CD4-positive, alpha-beta T cell (primary cell): ENCODE data around the gene OR7D4. TPM values are rescaled to one million over a fixed set of nuclear protein-coding genes. Genes with fewer than 3 reads are reported as not detected.

Source experiments
- ATAC-seq: fragments of 200-7000 bp; cut with Tn5 transposase; one replicate; pipeline ENCODE4 v1.10.0; 2022; ENCODE audit warnings: mild to moderate bottlenecking; ENCODE audit not compliant: poor library complexity
- CTCF ChIA-PET: fragments of 350-600 bp; sonication (Branson Sonifier 250); formaldehyde crosslinking; loops from one replicate; lab custom pipeline; 2021; ENCODE audit warnings: antibody characterized with exemption, inconsistent platforms; lab: Charles Lee
- POLR2A ChIA-PET: fragments of 350-600 bp; sonication (Branson Sonifier 250); formaldehyde crosslinking; loops from one replicate; lab custom pipeline; 2021; ENCODE audit warnings: antibody characterized with exemption, inconsistent platforms; lab: Charles Lee
- DNase-seq, 14 experiments: peaks; one replicate each; pipeline ENCODE4 v3.0.0-alpha.2; 2013 to 2020; ENCODE audit warnings: mixed read lengths in 2 of 14
- H3K27ac ChIP-seq, 2 donors: one replicate each; pipeline versions ENCODE4 v1.5.1 to v1.7.0; 2013; ENCODE audit warnings: low read length in 2 of 2, low read depth in 1 of 2, mild to moderate bottlenecking in 1 of 2
- H3K27me3 ChIP-seq, 2 experiments: 1 replicate in 1 of 2; 2 replicates in 1 of 2; pipeline versions ENCODE4 v1.6.1 to v1.7.0; 2013; ENCODE audit warnings: low read length in 2 of 2, control low read depth in 1 of 2, mild to moderate bottlenecking in 1 of 2, moderate library complexity in 1 of 2; ENCODE audit not compliant: insufficient read depth in 2 of 2, control insufficient read depth in 1 of 2
- H3K36me3 ChIP-seq: one replicate; pipeline ENCODE4 v1.6.1; 2013; ENCODE audit warnings: low read length, control low read depth; ENCODE audit not compliant: insufficient read depth
- H3K4me1 ChIP-seq: one replicate; pipeline ENCODE4 v1.6.1; 2013; ENCODE audit warnings: low read length, control low read depth; ENCODE audit not compliant: insufficient read depth
- H3K4me3 ChIP-seq: one replicate; pipeline ENCODE4 v1.5.1; 2013; ENCODE audit warnings: mild to moderate bottlenecking, low read length, moderate library complexity
- H3K9me3 ChIP-seq, 2 experiments: 1 replicate in 1 of 2; 2 replicates in 1 of 2; pipeline versions ENCODE4 v1.6.1 to v1.7.0; 2013; ENCODE audit warnings: low read length in 2 of 2, mild to moderate bottlenecking in 2 of 2, control low read depth in 1 of 2, moderate library complexity in 1 of 2; ENCODE audit not compliant: control insufficient read depth in 1 of 2, insufficient read depth in 1 of 2
- H3K27ac Mint-ChIP-seq: one replicate; pipeline ENCODE4 v1.8.0; 2020; ENCODE audit warnings: mixed read lengths
- H3K27me3 Mint-ChIP-seq: one replicate; pipeline ENCODE4 v1.8.0; 2021; ENCODE audit warnings: mixed read lengths
- H3K36me3 Mint-ChIP-seq: one replicate; pipeline ENCODE4 v1.8.0; 2021; ENCODE audit warnings: low read depth, mixed read lengths
- H3K4me1 Mint-ChIP-seq: one replicate; pipeline ENCODE4 v1.8.0; 2021; ENCODE audit warnings: low read depth, mixed read lengths
- H3K4me3 Mint-ChIP-seq: one replicate; pipeline ENCODE4 v1.8.0; 2020; ENCODE audit warnings: mild to moderate bottlenecking, mixed read lengths
- H3K9me3 Mint-ChIP-seq: one replicate; pipeline ENCODE4 v1.8.0; 2020; ENCODE audit warnings: mixed read lengths
- CTCF ChIP-seq: fragments of 200-600 bp; IDR thresholded peaks from one replicate; pipeline ENCODE4 v1.8.0; 2022; ENCODE audit warnings: antibody characterized with exemption, mild to moderate bottlenecking
- intact Hi-C, 2 experiments: fragments of 100-400 bp; cut with DNase I in 1 of 2; cut with micrococcal nuclease in 1 of 2; formaldehyde crosslinking; loops; one replicate each; pipeline versions ENCODE4 v1.15.1 to v1.9.0; 2023 to 2025; cut with DNase I, micrococcal nuclease
- total RNA-seq, 174 experiments: library from RNA in 2 of 174; stranded (reverse) in 2 of 174; gene quantifications; one replicate each; pipeline ENCODE4 v1.2.3 and lab custom pipeline; 2021 to 2026

Gene OR7D4
- total RNA-seq, 2 experiments from 2014 or later, result not detected

GRCh38 chr19:9171393-9171991, 47.9 kb downstream of the OR7D4 start:
- intact Hi-C loops, result no loop called here
- H3K4me3 ChIP-seq, result no peak overlapping the region
- Mint-ChIP-seq H3K4me1 (no peaks in the 10 kb centered on the region), H3K27me3 (no peaks in the 10 kb centered on the region), H3K9me3 (peaks cover 3% of the 10 kb centered on the region), H3K27ac (no peak overlapping the region), H3K36me3 (peaks cover 21% of the 10 kb centered on the region), H3K4me3 (no peak overlapping the region)
- TF ChIP-seq CTCF, result no peak
- POLR2A ChIA-PET, result no interaction called here
- H3K4me1 ChIP-seq, result no peaks in the 10 kb centered on the region
- no peak overlapping the region for H3K27ac ChIP-seq
- H3K27me3 ChIP-seq, result no peaks in the 10 kb centered on the region
- peaks cover 0 to 8% of the 10 kb centered on the region in 2 experiments for H3K9me3 ChIP-seq
- no peak for DNase-seq
- ATAC-seq, result no peak
- CTCF ChIA-PET, result no interaction called here
- no peaks in the 10 kb centered on the region for H3K36me3 ChIP-seq

- Mint-ChIP-seq H3K36me3 (peaks cover 66% of the 10 kb centered on the region), H3K27ac (no peak overlapping the region), H3K4me3 (no peak overlapping the region), H3K27me3 (no peaks in the 10 kb centered on the region), H3K9me3 (peaks cover 7% of the 10 kb centered on the region), H3K4me1 (no peaks in the 10 kb centered on the region)
- intact Hi-C loops, result no loop called here
- POLR2A ChIA-PET, result no interaction called here
- no peaks in the 10 kb centered on the region for H3K4me1 ChIP-seq
- CTCF ChIA-PET, result no interaction called here
- H3K9me3 ChIP-seq, result peaks cover 6 to 15% of the 10 kb centered on the region in 2 experiments
- DNase-seq (no peak), ATAC-seq (no peak)
- H3K36me3 ChIP-seq, result peaks cover 26% of the 10 kb centered on the region
- no peak for TF ChIP-seq CTCF
- no peak overlapping the region for H3K4me3 ChIP-seq
- H3K27ac ChIP-seq, result no peak overlapping the region
- H3K27me3 ChIP-seq, result no peaks in the 10 kb centered on the region
Measured at GRCh38 chr19:9166846-9167245, 52.5 kb downstream of the OR7D4 start.

GRCh38 chr19:9165261-9165660, 54.1 kb downstream of the OR7D4 start:
- Histone ChIP-seq H3K4me3 (no peak overlapping the region), H3K27ac (no peak overlapping the region), H3K4me1 (no peaks in the 10 kb centered on the region), H3K9me3 (peaks cover 22 to 29% of the 10 kb centered on the region in 2 experiments), H3K36me3 (peaks cover 42% of the 10 kb centered on the region), H3K27me3 (no peaks in the 10 kb centered on the region)
- Mint-ChIP-seq H3K9me3 (peaks cover 6% of the 10 kb centered on the region), H3K27me3 (no peaks in the 10 kb centered on the region), H3K36me3 (peaks cover 82% of the 10 kb centered on the region), H3K27ac (no peak overlapping the region), H3K4me1 (no peaks in the 10 kb centered on the region), H3K4me3 (no peak overlapping the region)
- TF ChIP-seq CTCF, result no peak
- CTCF ChIA-PET, result no interaction called here
- DNase-seq (no peak), ATAC-seq (no peak)
- intact Hi-C loops, result no loop called here
- POLR2A ChIA-PET, result no interaction called here
